ENCODE data around the gene PCGF1.

The PCGF1 gene

DNA sequence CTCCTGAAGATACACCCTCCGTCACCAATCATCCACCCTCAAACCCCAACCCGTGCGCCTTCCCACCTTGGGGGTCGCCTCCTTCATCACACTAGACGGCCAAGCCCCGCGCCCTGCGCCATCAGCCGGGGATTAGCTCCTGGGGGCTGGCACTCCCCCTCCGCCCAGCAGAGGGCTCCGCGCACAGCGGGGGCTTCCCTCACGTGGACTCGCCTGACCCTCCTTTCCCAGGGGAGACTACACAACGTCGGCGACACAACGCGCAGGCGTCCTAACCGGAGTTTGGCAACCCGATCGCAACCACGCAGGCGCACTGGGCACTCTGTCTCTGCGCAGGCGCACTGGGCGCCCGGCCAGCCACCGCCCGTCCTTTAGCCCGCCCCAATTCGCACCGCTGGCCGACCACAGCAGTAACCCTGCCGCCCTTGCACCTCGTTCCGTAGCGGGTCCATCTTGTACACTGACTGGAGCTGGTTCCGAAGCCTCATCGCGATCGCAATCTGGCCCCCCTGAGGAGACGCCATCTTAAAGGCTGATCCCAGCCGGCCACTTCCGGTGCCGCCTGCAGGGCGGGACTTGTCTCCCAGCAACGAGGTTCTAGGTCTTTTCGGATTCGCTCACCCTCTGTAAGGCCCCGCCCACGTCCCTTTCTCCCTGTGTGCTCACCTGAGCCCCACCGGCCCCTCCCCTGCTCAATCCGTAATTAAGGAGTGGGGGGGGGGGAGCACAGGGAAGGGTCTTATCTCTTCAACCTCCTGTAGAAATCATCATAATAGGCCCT, at the start of gene PCGF1:
TSS of gene PCGF1 (minus strand) at position 551 of the 781 bp plus-strand sequence. CDS start at position 524, 27 bp downstream.
- TF ChIP-seq NFIC (IDR thresholded peaks at IDR 0.05) (peak; percentile 33; the same call in 1 of the 2 replicates), CREB1 (IDR thresholded peaks at IDR 0.05; ENCODE audit: low read depth) (no peak), FOXM1 (IDR thresholded peaks at IDR 0.05; ENCODE audit: borderline replicate concordance, low read depth) (no peak), CEBPB (IDR thresholded peaks at IDR 0.05) (peak; percentile 51; the same call in 1 of the 2 replicates), RAD21 (IDR thresholded peaks at IDR 0.05; ENCODE audit: low read depth) (no peak), TAF1 (IDR thresholded peaks at IDR 0.05; ENCODE audit: low read depth) (peak; percentile 86), EP300 (IDR thresholded peaks at IDR 0.05; ENCODE audit: borderline replicate concordance) (no peak), EGR1 (IDR thresholded peaks at IDR 0.05) (0 out of 2 replicates have a peak, but pooled peaks have one; percentile 56), YY1 (IDR thresholded peaks at IDR 0.05; ENCODE audit: low read depth) (peak; percentile 95), TEAD4 (IDR thresholded peaks at IDR 0.05) (no peak), TCF12 (IDR thresholded peaks at IDR 0.05; ENCODE audit: low read depth) (peak; percentile 71; the same call in 1 of the 2 replicates), ZBTB7A (IDR thresholded peaks at IDR 0.05; ENCODE audit: low read depth) (no peak; the same call in none of the 2 replicates), REST (IDR thresholded peaks at IDR 0.05; ENCODE audit: low read depth) (no peak)
- TF ChIP-seq, protein P1, sequence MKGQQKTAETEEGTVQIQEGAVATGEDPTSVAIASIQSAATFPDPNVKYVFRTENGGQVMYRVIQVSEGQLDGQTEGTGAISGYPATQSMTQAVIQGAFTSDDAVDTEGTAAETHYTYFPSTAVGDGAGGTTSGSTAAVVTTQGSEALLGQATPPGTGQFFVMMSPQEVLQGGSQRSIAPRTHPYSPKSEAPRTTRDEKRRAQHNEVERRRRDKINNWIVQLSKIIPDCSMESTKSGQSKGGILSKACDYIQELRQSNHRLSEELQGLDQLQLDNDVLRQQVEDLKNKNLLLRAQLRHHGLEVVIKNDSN (IDR thresholded peaks at IDR 0.05) = peak; percentile 86
- TF ChIP-seq, protein P2, sequence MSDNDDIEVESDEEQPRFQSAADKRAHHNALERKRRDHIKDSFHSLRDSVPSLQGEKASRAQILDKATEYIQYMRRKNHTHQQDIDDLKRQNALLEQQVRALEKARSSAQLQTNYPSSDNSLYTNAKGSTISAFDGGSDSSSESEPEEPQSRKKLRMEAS (IDR thresholded peaks at IDR 0.05) = peak; percentile 80

DNA sequence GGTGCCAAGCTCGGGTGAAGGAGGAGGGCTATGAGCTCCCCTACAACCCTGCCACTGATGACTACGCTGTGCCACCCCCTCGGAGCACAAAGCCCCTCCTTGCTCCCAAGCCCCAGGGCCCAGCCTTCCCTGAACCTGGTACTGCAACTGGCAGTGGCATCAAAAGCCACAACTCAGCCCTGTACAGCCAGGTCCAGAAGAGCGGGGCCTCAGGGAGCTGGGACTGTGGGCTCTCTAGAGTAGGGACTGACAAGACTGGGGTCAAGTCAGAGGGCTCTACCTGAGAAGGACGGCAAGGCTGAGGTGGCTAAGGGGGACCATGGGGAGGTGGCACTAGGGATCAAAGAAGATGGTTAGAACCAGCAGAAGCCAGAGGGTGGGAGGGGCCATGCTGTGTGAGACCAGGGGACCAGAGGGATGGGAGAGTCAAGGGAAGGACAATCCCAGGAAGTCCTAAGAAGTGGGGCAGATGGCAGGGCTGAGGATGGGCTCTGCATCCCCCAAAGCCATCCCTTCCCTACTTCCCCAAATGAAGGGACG, 49.4 kb upstream of the PCGF1 start:
- TF ChIP-seq EP300 (IDR thresholded peaks at IDR 0.05; ENCODE audit: borderline replicate concordance) (no peak), TEAD4 (IDR thresholded peaks at IDR 0.05) (no peak)

DNA sequence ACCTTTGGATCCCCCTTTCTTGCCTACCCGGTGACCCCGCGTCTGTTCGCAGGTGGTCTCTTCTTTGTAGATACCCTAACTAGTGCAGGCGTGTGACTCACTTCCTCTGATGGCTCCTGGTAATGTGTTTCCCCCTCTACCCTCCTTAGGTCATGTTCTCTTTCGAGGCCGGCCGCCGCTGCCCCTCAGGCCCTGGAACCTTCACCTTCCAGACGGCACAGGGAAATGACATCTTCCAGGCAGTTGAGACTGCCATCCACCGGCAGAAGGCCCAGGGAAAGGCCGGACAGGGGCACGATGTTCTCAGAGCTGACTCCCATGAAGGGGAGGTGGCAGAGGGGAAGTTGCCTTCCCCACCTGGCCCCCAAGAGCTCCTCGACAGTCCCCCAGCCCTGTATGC, 48.7 kb upstream of the PCGF1 start:
- TF ChIP-seq REST (IDR thresholded peaks at IDR 0.05; ENCODE audit: low read depth) = no peak
- no peak for TF ChIP-seq EGR1 (IDR thresholded peaks at IDR 0.05)
- TF ChIP-seq FOXM1 (IDR thresholded peaks at IDR 0.05; ENCODE audit: borderline replicate concordance, low read depth) = no peak
- TF ChIP-seq TCF12 (IDR thresholded peaks at IDR 0.05; ENCODE audit: low read depth) = no peak
- no peak for TF ChIP-seq CEBPB (IDR thresholded peaks at IDR 0.05)
- no peak for TF ChIP-seq TAF1 (IDR thresholded peaks at IDR 0.05; ENCODE audit: low read depth)
- TF ChIP-seq ZBTB7A (IDR thresholded peaks at IDR 0.05; ENCODE audit: low read depth) = no peak
- no peak for TF ChIP-seq RAD21 (IDR thresholded peaks at IDR 0.05; ENCODE audit: low read depth)
- TF ChIP-seq, protein P2 (IDR thresholded peaks at IDR 0.05) = no peak
- no peak for TF ChIP-seq NFIC (IDR thresholded peaks at IDR 0.05)
- TF ChIP-seq EP300 (IDR thresholded peaks at IDR 0.05; ENCODE audit: borderline replicate concordance) = no peak
- TF ChIP-seq, protein P1 (IDR thresholded peaks at IDR 0.05) = no peak
- TF ChIP-seq CREB1 (IDR thresholded peaks at IDR 0.05; ENCODE audit: low read depth) = no peak
- no peak for TF ChIP-seq YY1 (IDR thresholded peaks at IDR 0.05; ENCODE audit: low read depth)
- no peak for TF ChIP-seq TEAD4 (IDR thresholded peaks at IDR 0.05)

GRCh38 chr2:74555610-74556103, 48.2 kb upstream of the PCGF1 start:
- TF ChIP-seq YY1 (IDR thresholded peaks at IDR 0.05; ENCODE audit: low read depth) (no peak), ZBTB7A (IDR thresholded peaks at IDR 0.05; ENCODE audit: low read depth) (no peak), TEAD4 (IDR thresholded peaks at IDR 0.05) (no peak), FOXM1 (IDR thresholded peaks at IDR 0.05; ENCODE audit: borderline replicate concordance, low read depth) (no peak), TCF12 (IDR thresholded peaks at IDR 0.05; ENCODE audit: low read depth) (no peak), RAD21 (IDR thresholded peaks at IDR 0.05; ENCODE audit: low read depth) (no peak), EP300 (IDR thresholded peaks at IDR 0.05; ENCODE audit: borderline replicate concordance) (no peak), NFIC (IDR thresholded peaks at IDR 0.05) (no peak), CEBPB (IDR thresholded peaks at IDR 0.05) (no peak)

- no peak for TF ChIP-seq CREB1 (IDR thresholded peaks at IDR 0.05; ENCODE audit: low read depth)
- TF ChIP-seq, protein P2 (IDR thresholded peaks at IDR 0.05) = peak; percentile 62; the same call in 1 of the 2 replicates
- TF ChIP-seq YY1 (IDR thresholded peaks at IDR 0.05; ENCODE audit: low read depth) = no peak
- no peak for TF ChIP-seq REST (IDR thresholded peaks at IDR 0.05; ENCODE audit: low read depth)
- TF ChIP-seq, protein P1 (IDR thresholded peaks at IDR 0.05) = no peak
- 0 out of 2 replicates have a peak, but pooled peaks have one; percentile 47 for TF ChIP-seq ZBTB7A (IDR thresholded peaks at IDR 0.05; ENCODE audit: low read depth)
- TF ChIP-seq TAF1 (IDR thresholded peaks at IDR 0.05; ENCODE audit: low read depth) = peak; percentile 42; the same call in 1 of the 2 replicates
- no peak for TF ChIP-seq EP300 (IDR thresholded peaks at IDR 0.05; ENCODE audit: borderline replicate concordance)
These were observed 47.5 kb upstream of the PCGF1 start for GRCh38 chr2:74554820-74555531.
